HEK293 (cell line): ENCODE data around the gene GOLGA1.

Experiments
- BCL11B ChIP-seq: fragments of 450-650 bp; formaldehyde crosslinking; IDR thresholded peaks from 2 replicates; pipeline ENCODE4 v1.5.1; 2016; ENCODE audit warnings: low read depth, missing biosample characterization, missing genetic modification characterization
- GLIS2 ChIP-seq: fragments of 450-650 bp; formaldehyde crosslinking; IDR thresholded peaks from 2 replicates; pipeline ENCODE4 v1.5.1; 2016; ENCODE audit warnings: missing biosample characterization, missing genetic modification characterization
- HOXD13 ChIP-seq: sonication (generic); formaldehyde crosslinking; IDR thresholded peaks from 2 replicates; pipeline ENCODE4 v1.8.0; 2022; ENCODE audit warnings: missing genetic modification reagents, borderline replicate concordance
- IKZF3 ChIP-seq: fragments of 450-650 bp; IDR thresholded peaks from 2 replicates; pipeline ENCODE4 v1.5.0; 2018; ENCODE audit warnings: missing biosample characterization, mild to moderate bottlenecking, missing genetic modification characterization, moderate library complexity
- KLF8 ChIP-seq: fragments of 450-650 bp; formaldehyde crosslinking; IDR thresholded peaks from 2 replicates; pipeline ENCODE4 v1.5.1; 2016; ENCODE audit warnings: missing biosample characterization, missing genetic modification characterization
- KLF9 ChIP-seq: fragments of 450-650 bp; formaldehyde crosslinking; IDR thresholded peaks from 2 replicates; pipeline ENCODE4 v1.5.1; 2016; ENCODE audit warnings: missing biosample characterization, missing genetic modification characterization, low read depth
- PBX3 ChIP-seq: sonication (generic); formaldehyde crosslinking; IDR thresholded peaks from 2 replicates; pipeline ENCODE4 v1.8.1; 2022; ENCODE audit warnings: mild to moderate bottlenecking, moderate library complexity, missing genetic modification reagents
- SP2 ChIP-seq: fragments of 450-650 bp; formaldehyde crosslinking; IDR thresholded peaks from 2 replicates; pipeline ENCODE4 v1.5.1; 2016; ENCODE audit warnings: missing biosample characterization, missing genetic modification characterization
- SP7 ChIP-seq: fragments of 450-650 bp; formaldehyde crosslinking; IDR thresholded peaks from 2 replicates; pipeline ENCODE4 v1.5.1; 2016; ENCODE audit warnings: missing biosample characterization, missing genetic modification characterization
- ZBTB26 ChIP-seq: fragments of 450-650 bp; formaldehyde crosslinking; optimal IDR thresholded peaks from 2 replicates; pipeline ENCODE3; 2016; ENCODE audit warnings: missing biosample characterization, mild to moderate bottlenecking, missing genetic modification characterization
- ZEB2 ChIP-seq: fragments of 450-650 bp; formaldehyde crosslinking; IDR thresholded peaks from 2 replicates; pipeline ENCODE4 v1.5.1; 2016; ENCODE audit warnings: missing biosample characterization, missing genetic modification characterization
- ZFP69B ChIP-seq: fragments of 450-650 bp; formaldehyde crosslinking; IDR thresholded peaks from 2 replicates; pipeline ENCODE4 v1.5.1; 2016; ENCODE audit warnings: missing biosample characterization, missing genetic modification characterization
- ZNF148 ChIP-seq: fragments of 450-650 bp; formaldehyde crosslinking; IDR thresholded peaks from 2 replicates; pipeline ENCODE4 v1.5.0; 2017; ENCODE audit warnings: missing biosample characterization, missing genetic modification characterization, borderline replicate concordance
- ZNF16 ChIP-seq: fragments of 450-650 bp; formaldehyde crosslinking; IDR thresholded peaks from 2 replicates; pipeline ENCODE4 v1.5.1; 2016; ENCODE audit warnings: low read depth, missing biosample characterization, missing genetic modification characterization
- ZNF184 ChIP-seq: fragments of 450-650 bp; IDR thresholded peaks from 2 replicates; pipeline ENCODE4 v1.5.1; 2018; ENCODE audit warnings: missing biosample characterization, mild to moderate bottlenecking, missing genetic modification characterization
- ZNF311 ChIP-seq: fragments of 450-650 bp; formaldehyde crosslinking; IDR thresholded peaks from 2 replicates; pipeline ENCODE4 v1.5.1; 2017; ENCODE audit warnings: missing biosample characterization, missing genetic modification characterization, borderline replicate concordance
- ZNF362 ChIP-seq: fragments of 450-650 bp; formaldehyde crosslinking; IDR thresholded peaks from 2 replicates; pipeline ENCODE4 v1.5.1; 2016; ENCODE audit warnings: missing biosample characterization, missing genetic modification characterization
- ZNF398 ChIP-seq: fragments of 450-650 bp; formaldehyde crosslinking; IDR thresholded peaks from 2 replicates; pipeline ENCODE4 v1.5.1; 2017; ENCODE audit warnings: missing biosample characterization, missing genetic modification characterization
- ZNF501 ChIP-seq: fragments of 450-650 bp; formaldehyde crosslinking; IDR thresholded peaks from 2 replicates; pipeline ENCODE4 v1.5.1; 2016; ENCODE audit warnings: missing biosample characterization, missing genetic modification characterization
- ZNF518A ChIP-seq: fragments of 450-650 bp; formaldehyde crosslinking; conservative IDR thresholded peaks from 2 replicates; pipeline ENCODE4 v1.5.1; 2016; ENCODE audit warnings: low read depth, missing biosample characterization, missing genetic modification characterization
- ZNF610 ChIP-seq: fragments of 450-650 bp; formaldehyde crosslinking; IDR thresholded peaks from 2 replicates; pipeline ENCODE4 v1.5.1; 2016; ENCODE audit warnings: missing biosample characterization, missing genetic modification characterization, borderline replicate concordance
- ZNF621 ChIP-seq: fragments of 450-650 bp; formaldehyde crosslinking; IDR thresholded peaks from 2 replicates; pipeline ENCODE4 v1.5.1; 2017; ENCODE audit warnings: missing biosample characterization, missing genetic modification characterization
- ZNF629 ChIP-seq: fragments of 450-650 bp; formaldehyde crosslinking; IDR thresholded peaks from 2 replicates; pipeline ENCODE4 v1.5.1; 2017; ENCODE audit warnings: missing biosample characterization, missing genetic modification characterization
- ZNF843 ChIP-seq: fragments of 450-650 bp; formaldehyde crosslinking; IDR thresholded peaks from 2 replicates; pipeline ENCODE4 v1.5.1; 2016; ENCODE audit warnings: missing biosample characterization, missing genetic modification characterization

Gene GOLGA1

GRCh38 chr9:124940894-124941678 is at the start of gene GOLGA1 (continued):
- TF ChIP-seq HOXD13 (no peak), ZNF629 (tag by site-specific recombination) (peak; percentile 74), ZNF311 (tag by site-specific recombination) (no peak), KLF8 (peak; percentile 35; the same call in 1 of the 2 replicates), ZNF184 (tag by site-specific recombination) (0 out of 2 replicates have a peak, but pooled peaks have one; percentile 23), ZNF843 (tag by site-specific recombination) (peak; percentile 16; the same call in 1 of the 2 replicates), BCL11B (no peak), ZNF501 (0 out of 2 replicates have a peak, but pooled peaks have one; percentile 29), ZNF148 (tag by site-specific recombination) (no peak), ZNF16 (no peak), ZNF398 (tag by site-specific recombination) (no peak), ZNF362 (no peak), PBX3 (0 out of 2 replicates have a peak, but pooled peaks have one; percentile 38), SP2 (tag by site-specific recombination) (peak; percentile 78), KLF9 (peak; percentile 43; the same call in 1 of the 2 replicates), SP7 (tag by site-specific recombination) (no peak), ZBTB26 (tag by site-specific recombination) (peak; percentile 99), IKZF3 (tag by site-specific recombination) (peak; percentile 3; the same call in 1 of the 2 replicates), ZFP69B (tag by site-specific recombination) (0 out of 2 replicates have a peak, but pooled peaks have one; percentile 10), ZNF518A (tag by site-specific recombination) (peak; percentile 76), ZNF610 (tag by site-specific recombination) (peak; percentile 93; the same call in 1 of the 2 replicates), GLIS2 (tag by site-specific recombination) (peak; percentile 76), ZEB2 (tag by site-specific recombination) (peak; percentile 49; the same call in 1 of the 2 replicates), ZNF621 (tag by site-specific recombination) (no peak)
